ENCODE results near the gene DDB1. TPM values are rescaled to one million over a fixed set of nuclear protein-coding genes. Genes with fewer than 3 reads are reported as not detected.

DDB1 gene
- total and polyA plus RNA-seq, 9 of the 15 experiments (the other 6 are each of a cell fraction or from before 2014, with no cell fraction given) = 172 to 361 (median 266) TPM

GRCh38 chr11:61256710-61257482 is 76.0 kb downstream of the DDB1 start:
- Histone ChIP-seq H3K27me3 (ENCODE audit: control insufficient read depth in 2 of 2, insufficient read depth in 2 of 2, low read length in 2 of 2) (peaks cover 0 to 1% of the 10 kb centered on the region in 2 experiments; a peak in 1 of 5 replicates), H3K9me1 (ENCODE audit: control insufficient read depth, insufficient read depth, low read length) (no peaks in the 10 kb centered on the region), H3K9ac (ENCODE audit: insufficient read depth in 1 of 2, low read depth in 2 of 2, low read length in 2 of 2) (peak overlapping the region in 1 of 2 experiments; percentile 68; a peak in 1 of 4 replicates), H3K27ac (ENCODE audit: extremely low read depth, low read depth, low read length) (no peak overlapping the region), H3K4me1 (replicated peaks in 1 of 2; ENCODE audit: control insufficient read depth in 2 of 2, insufficient read depth in 2 of 2, low read length in 2 of 2) (peaks cover 0 to 13% of the 10 kb centered on the region in 2 experiments; a peak in 2 of 5 replicates), H3K4me3 (no peak overlapping the region), H2AFZ (ENCODE audit: low read depth, low read length) (no peak overlapping the region), H3K36me3 (ENCODE audit: control insufficient read depth, insufficient read depth, low read length) (no peaks in the 10 kb centered on the region), H4K20me1 (replicated peaks; ENCODE audit: control insufficient read depth, insufficient read depth, low read length) (no peaks in the 10 kb centered on the region), H3K4me2 (ENCODE audit: insufficient read depth, low read length) (no peak overlapping the region), H3K9me3 (replicated peaks; ENCODE audit: control insufficient read depth, insufficient read depth, low read depth, low read length) (no peaks in the 10 kb centered on the region), H3K79me2 (ENCODE audit: control insufficient read depth, insufficient read depth, low read length) (no peaks in the 10 kb centered on the region)
- ATAC-seq (no peak), FAIRE-seq (peak; percentile 57), DNase-seq (ENCODE audit: extremely low read depth in 1 of 4, low spot score in 3 of 4) (no peak)
- POLR2A ChIA-PET = interaction anchor here (0.6 to 1.9 kb wide), 6 partner anchors 10 to 285 kb away, joined by 3 to 5 read pairs (median 4); no protein-coding TSS in a partner anchor
- intact Hi-C loops (cut with micrococcal nuclease) = loop anchor here (5.0 kb wide), 2 partner anchors 45 to 75 kb away; partner anchors contain the start of genes DDB1 and TKFC
- in situ Hi-C loops (cut with MboI) = loop anchor here (5.0 kb wide), 1 partner anchor 130 kb away; no protein-coding TSS in a partner anchor
- 74% methylated on average over 15 of the region's 18 CpGs for WGBS (ENCODE audit: insufficient coverage, low coverage, missing lambda C conversion rate)
- BruUV-seq (replicated peaks) = no TSS peak
- TF ChIP-seq KLF16 (IDR thresholded peaks at IDR 0.05) = no peak
- TF ChIP-seq PRDM10 (IDR thresholded peaks at IDR 0.05; ENCODE audit: partially characterized antibody) = peak; percentile 26
- CTCF ChIA-PET (ENCODE audit: low intra/inter-chr PET ratio) = no interaction called here
